ENCODE data around the gene REX1BD.

REX1BD gene

GRCh38 chr19:18603958-18604819 is 15.6 kb downstream of the REX1BD start:
- no peak for DNase-seq

GRCh38 chr19:18604820-18605159 is 16.2 kb downstream of the REX1BD start:
- DNase-seq, result no peak

- DNase-seq, result no peak
These were observed 16.6 kb downstream of the REX1BD start for GRCh38 chr19:18605196-18605545.

GRCh38 chr19:18605546-18606280 is 17.1 kb downstream of the REX1BD start:
- no peak for DNase-seq

- DNase-seq, result no peak
These were observed 18.0 kb downstream of the REX1BD start, which contains the start of gene CRLF1 for GRCh38 chr19:18606281-18607225. TSS of gene CRLF1 (minus strand) at chr19:18606799. CDS start at chr19:18606656, 143 bp downstream.

- no peak for DNase-seq
These were observed 18.9 kb downstream of the REX1BD start for GRCh38 chr19:18607226-18608101.

- no peak for DNase-seq
These were observed 19.7 kb downstream of the REX1BD start for GRCh38 chr19:18608102-18608804.

GRCh38 chr19:18608805-18609716 is 20.5 kb downstream of the REX1BD start:
- DNase-seq, result no peak

- no peak for DNase-seq
These were observed 21.1 kb downstream of the REX1BD start for GRCh38 chr19:18609717-18610051.

- no peak for DNase-seq
These were observed 21.6 kb downstream of the REX1BD start for GRCh38 chr19:18610245-18610555.

- DNase-seq, result no peak
These were observed 22.1 kb downstream of the REX1BD start for GRCh38 chr19:18610556-18611326.

GRCh38 chr19:18611327-18612050 is 22.9 kb downstream of the REX1BD start:
- DNase-seq, result no peak

- no peak for DNase-seq
These were observed 23.6 kb downstream of the REX1BD start for GRCh38 chr19:18612051-18612771.

GRCh38 chr19:18612772-18613588 is 24.4 kb downstream of the REX1BD start, which contains the start of gene TMEM59L:
TSS of gene TMEM59L (plus strand) at chr19:18612870. CDS start at chr19:18612959, 89 bp downstream.
- no peak for DNase-seq

GRCh38 chr19:18613589-18614234 is 25.1 kb downstream of the REX1BD start:
- no peak for DNase-seq

- no peak for DNase-seq
These were observed 27.4 kb downstream of the REX1BD start for GRCh38 chr19:18616023-18616422.

- DNase-seq, result no peak
These were observed 29.0 kb downstream of the REX1BD start for GRCh38 chr19:18617562-18617961.

All from femur (tissue), 1 donor.